ENCODE data around the gene TMEM125.

DNA sequence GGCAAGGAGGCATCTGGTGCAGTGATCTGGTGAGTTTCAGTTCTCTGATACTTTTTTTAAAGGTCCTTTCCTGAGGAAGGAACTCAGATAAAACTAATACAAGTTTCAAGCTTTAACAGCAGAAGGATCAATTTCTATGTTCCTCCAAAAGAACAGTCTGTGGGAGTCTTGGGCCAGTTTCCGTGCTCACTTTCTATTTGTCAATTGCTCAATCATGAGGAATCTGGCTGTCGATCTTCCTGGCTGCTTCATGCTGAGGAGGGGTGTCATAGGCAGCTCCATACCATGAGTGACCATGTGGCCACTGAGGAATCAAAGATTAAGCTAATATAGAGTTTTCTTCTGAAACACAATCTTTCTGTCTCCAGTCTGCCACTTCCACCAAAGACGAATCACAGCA, 11.4 kb upstream of the TMEM125 start:
- no peak for TF ChIP-seq CEBPB (IDR thresholded peaks at IDR 0.05; ENCODE audit: low read depth, low read length)
- TF ChIP-seq SMC3 (IDR thresholded peaks at IDR 0.05; ENCODE audit: low read depth, low read length): no peak

All from IMR-90 (cell line).